ENCODE data around the gene MARK3.

Gene MARK3

DNA sequence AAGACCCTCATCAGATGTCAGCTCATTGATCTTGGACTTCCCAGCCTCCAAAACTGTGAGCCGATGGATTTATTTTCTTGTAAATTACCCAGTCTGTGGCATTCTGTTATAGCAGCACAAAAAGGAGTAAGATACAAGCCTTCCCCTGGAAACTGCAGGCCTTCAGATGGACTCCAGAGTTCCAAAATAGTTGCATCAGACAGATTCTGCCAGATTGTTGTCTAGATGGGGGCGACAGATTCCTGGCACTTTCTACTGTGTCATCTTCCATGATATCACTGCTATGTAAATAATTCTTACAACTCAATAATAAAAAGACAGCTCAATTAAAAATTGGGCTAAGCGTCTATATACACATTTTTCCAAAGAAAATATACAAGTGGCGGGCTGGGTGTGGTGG, 17.2 kb upstream of the MARK3 start:
- DNase-seq, result no peak

DNA sequence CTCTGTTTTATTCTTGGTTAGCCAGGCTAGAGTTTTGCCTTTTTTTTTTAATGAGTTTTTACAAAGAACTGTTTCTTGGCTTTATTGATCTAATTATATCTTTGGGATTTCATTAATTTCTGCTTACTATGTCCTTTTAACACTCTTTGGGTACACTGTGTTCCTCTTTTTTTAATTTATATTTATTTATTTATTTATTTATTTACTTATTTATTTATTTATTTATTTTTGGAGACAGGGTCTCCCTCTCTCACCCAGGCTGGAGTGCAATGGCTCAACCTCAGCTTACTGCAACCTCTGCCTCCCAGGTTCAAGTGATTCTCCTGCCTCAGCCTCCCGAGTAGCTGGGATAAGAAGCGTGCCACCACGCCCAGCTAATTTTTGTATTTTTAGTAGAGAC, 15.1 kb upstream of the MARK3 start:
- DNase-seq, result no peak

DNA sequence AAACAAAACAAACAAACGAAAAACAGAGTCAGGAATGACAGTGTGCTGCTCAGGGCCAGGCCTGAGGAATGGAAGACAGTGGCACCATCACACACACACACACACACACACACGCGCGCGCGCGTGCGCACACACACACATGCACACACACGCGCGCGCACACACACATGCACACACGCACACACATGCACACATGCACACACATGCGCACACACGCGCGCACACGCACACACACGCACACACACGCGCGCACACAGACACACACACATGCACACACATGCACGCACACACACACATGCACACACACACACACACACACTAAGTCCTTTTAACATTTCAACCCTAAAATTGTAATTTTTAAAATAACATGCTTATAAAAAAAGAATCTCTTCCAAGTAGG, 13.2 kb upstream of the MARK3 start:
- DNase-seq, result no peak

DNA sequence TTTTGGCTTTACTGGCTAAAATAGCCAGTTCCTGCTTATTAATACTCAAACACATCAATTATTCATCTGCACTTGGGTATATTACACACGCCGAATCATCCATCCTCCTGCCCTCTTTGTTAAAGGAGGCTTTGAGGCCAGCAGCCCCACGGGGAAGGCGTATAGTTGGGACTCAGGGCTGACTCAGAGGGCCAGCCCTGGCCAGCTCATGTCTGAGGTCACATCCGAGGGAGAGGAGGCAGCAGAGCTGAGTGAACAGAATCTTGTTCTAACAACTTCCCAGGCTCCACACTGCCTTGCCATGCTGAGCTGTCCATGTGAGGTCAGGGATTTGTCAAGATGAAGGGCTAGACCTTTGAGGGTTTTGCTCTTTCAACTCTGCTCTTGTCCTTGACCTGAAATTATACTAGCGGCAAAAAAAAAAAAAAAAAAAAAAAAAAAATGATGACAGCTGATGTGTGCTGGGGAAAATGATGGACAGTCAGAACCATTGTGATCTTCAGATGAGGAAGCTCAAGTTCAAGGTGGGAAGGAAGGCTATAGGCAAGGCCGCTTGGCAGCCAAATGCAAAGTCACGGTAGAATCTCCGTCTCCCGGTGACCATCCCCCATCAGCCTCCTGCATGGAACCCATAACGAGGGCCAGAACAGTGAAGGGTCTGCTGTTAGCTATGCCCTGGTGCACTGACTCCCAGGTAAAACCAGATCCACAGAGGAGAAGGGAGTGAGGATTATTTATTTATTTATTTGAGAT, 12.5 kb upstream of the MARK3 start:
- no peak for DNase-seq

DNA sequence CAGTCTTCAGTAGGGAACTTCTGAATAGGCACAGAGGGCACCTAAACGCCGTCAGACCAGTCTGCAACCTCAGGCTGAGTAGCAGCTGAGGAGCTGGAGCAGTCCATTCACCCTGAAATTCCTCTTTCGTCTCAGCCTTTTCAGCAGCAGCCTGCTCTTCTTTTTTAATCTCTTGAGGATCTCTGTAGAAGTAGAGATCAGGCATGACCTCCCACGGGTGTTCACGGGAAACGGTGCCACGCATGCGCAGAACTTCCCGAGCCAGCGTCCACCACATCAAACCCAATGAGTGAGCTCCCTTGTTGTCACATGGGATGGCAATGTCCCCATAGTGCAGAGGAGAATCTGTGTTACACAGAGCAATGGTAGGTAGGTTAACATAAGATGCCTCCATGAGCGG, 11.1 kb upstream of the MARK3 start:
- DNase-seq, result no peak

DNA sequence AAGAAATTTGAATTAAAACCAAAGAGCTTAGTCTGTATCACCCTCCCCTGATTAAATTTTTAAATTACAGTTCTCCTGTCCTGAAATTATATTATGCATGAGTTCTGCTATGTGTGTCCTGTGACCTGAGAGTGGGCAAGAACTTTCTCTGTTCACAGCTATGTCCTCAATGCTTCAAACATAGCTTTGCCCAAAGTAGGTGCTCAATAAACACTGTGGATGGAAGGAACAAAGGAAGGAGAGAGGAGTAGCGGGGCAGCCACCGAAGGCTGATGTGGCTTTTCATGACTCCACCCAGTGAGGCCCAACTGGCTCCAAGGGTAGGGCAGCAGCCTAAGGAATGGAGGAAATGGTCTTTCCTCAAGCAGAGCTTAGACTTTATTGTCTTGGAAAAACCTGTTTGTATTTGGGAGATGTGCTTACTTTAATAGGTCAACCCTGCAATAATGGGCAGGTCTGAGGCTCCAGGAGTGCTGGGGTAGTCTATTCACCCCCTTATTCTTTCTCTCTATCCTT, 7.6 kb upstream of the MARK3 start:
- no peak for DNase-seq

DNA sequence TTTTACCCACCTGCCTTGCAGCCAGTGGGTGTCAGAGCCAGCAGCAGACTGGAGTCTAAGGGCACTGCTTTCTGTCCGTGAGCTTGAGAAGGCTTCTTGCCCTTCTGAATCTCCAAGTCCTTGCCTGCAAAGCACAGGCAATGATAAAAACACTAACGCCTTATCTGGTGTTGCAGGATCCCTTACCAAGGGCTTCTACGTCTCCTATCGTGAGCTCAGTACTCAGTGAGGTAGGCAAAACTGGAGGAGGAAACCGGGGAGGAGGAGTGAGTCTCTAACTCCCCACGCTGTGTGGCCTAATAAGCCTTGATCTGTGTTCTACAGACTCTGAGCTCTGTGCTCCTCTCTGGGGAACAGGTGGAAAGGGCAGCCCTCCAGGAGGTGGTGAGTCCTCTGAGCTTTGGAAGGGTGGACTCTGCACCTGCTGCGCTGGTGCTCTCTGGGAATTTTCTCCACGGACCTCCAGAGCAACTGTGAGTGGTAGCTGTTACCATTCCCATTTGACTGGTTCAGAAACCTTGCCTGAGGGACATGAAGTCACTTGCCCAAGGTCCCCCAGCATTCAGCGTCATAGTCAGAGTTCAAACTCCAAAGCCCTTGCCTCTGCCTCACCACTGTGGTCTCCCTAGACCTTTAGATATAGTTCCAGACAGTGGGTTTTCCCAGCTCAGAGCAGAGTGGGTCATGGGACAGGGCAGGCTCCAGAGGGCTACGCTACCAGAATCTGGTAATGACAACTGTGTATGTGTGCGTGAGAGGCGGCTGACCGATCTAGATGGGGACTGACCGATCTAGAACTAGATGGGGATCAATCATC, 7.0 kb upstream of the MARK3 start:
- DNase-seq, result no peak

DNA sequence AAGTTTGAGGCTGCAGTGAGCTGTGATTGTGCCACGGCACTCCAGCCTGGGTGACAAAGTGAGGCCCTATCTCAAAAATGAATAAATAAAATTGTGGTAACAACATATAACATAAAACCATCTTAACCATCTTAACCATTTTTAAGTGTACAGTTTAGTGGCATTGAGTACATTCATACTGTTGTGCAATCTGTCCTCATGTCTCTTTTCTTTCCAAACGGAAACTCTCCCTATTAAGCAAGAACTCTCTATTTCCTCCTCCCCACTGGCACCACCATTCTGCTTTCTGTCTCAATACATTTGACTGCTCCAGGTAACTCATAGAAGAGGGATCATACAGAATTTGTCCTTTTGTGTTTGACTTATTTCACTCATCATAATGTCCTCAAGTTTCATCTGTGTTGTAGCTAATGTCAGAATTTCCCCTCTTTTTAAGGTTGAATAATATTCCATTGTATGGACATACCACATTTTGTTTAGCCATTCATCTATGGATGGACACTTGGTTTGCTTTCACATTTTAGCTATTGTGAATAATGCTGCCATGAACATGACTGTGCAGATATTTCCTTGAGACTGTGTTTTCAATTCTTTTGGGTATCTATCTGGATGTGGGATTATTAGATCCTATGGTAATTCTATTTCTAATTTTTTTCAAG, 4.4 kb upstream of the MARK3 start:
- DNase-seq, result no peak

DNA sequence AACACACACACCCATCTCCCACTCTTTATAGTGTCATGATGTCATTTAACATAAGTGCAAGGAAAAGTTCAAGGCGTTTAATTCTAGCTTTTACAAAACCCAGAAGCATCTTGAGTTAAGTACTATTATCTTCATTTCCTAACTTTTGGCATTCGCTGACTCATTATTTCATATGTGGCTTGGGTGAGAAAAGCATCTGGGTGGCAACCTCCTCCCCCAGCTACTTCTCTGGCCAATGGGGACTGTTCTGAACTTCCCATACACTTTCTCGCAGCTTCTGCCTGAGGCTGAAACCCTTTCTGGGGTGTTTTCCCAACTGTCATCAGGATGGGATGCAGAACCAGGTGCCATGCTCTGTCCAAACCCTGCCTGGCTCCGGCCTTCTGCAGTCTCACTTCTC, 2.8 kb upstream of the MARK3 start:
- DNase-seq, result no peak

DNA sequence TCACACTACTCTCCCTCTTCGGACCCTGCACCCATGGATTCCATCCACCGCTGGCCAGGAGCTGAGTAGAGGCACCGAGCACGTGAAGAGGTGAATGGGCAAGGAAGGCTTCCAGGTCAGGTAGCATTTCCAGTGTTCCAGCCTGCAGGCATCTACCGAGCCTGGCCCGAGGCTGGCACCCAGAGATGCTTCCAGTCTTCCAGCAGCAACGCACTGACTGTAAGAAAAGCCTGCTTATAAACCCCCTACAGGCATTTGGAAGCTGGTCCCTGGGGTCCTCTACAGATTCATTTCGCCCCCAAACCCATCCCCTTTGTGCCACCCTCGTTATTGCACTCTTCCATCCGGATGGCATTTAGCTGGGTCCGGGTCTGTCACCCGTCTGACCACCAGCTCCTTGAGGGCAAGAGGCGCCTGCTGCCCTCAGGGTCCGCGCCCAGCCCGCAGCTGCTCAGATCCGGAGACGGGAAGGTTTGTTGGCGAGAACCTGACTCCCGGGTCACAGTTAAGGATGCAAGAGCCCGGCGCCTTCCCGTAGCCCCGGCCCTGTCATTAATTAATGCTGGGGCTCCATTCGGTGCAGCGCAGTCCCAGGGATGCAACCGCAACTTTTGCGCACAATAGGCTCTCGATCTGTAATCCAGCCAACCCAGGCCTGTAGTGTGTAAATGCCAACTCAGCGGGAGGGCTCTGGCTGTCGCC, 614 bp upstream of the MARK3 start:
- no peak for DNase-seq

DNA sequence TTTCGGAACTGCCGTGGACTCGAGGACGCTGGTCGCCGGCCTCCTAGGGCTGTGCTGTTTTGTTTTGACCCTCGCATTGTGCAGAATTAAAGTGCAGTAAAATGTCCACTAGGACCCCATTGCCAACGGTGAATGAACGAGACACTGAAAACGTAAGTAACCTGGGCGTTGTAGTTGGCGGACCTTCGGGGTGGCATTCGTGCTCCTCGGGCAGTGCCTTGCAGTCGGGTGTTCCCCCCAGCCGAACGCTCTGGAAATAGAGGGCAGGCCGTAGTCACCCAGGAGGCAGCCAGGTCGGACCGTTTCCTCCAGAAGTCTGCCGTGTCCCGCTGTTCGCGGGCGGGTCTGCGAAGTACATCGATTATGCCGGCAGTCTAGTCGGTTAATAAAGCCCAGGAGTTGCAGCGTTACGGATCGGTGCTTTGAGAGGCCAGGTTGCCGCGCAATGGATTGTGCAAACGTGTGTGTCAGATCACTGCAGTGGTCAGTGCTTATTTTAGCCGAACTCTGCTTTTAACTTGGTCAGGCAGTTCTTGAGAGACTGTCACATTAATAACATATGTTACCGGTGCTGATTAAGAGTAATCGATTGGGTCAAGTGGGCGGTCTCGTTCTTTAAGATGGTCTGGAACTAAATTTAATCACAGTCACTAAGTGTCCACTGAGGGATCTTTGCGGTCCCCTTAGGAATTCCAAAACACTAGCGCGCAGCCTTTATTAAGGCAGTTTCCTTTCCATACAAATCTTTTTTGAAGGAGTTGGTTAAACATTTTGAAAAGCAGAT, 906 bp downstream of the MARK3 start:
- DNase-seq, result no peak

DNA sequence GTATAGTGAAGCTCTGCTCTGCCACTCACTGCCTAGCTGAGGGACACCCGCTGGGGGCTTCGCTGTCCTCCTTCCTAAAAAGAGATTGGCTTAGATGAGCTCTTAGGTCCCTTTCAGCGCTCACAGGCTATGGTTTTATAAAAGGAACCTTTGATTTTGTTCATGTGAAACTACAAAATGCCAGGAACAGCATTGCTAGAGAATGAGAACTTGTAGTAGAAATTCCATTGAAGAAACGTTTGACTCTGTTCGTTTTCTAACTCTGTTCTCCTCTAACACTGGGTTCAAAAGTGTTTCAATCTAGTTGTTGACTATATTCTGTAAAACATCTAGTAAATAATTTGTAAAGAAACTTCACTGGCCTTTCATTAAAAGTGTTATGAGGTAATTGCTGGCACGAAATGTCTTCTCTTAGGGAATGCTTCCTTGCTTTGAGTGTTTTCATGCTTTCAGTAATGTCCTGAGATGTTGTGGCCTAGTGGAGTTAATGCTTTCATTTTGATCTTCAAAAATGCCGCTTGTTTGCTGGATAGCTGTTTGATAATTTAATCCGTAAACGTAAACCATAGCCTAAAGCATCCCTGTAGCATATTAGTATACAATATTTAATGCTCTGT, 1.6 kb downstream of the MARK3 start:
- no peak for DNase-seq

DNA sequence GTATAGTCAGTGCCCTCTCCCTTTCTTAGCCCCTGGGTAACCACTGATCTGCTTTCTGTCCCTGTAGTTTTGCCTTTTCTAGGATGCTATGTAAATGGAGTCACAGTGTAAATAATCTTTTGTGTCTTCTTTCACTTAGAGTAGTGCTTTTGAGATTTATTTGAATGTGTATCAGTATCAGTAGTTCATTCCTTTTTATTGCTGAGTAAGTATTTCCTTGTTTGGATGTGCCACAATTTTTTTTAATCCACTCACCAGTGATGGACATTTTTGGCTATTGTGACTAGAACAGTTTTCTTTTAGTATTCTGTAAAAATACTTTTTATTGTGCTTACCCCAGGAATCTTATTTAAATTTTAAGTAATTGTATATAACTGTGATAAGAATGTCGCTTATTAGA, 3.4 kb downstream of the MARK3 start:
- DNase-seq, result no peak

DNA sequence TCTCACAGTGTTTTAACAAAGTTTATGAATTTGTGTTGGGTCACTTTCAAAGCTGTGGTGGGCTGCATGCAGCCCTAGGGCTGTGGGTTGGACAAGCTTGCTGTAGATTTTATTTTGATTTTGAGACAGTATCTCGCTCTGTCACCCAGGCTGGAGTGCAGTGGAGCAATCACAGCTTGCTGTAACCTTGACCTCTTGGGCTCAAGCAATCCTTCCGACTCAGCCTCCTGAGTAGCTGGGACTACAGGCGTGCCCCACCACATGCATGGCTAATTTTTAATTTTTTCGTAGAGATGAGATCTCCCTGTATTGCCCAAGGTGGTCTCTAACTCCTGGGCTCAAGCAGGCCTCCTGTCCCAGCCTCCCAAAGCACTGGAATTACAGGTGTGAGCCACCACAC, 5.4 kb downstream of the MARK3 start:
- no peak for DNase-seq

DNA sequence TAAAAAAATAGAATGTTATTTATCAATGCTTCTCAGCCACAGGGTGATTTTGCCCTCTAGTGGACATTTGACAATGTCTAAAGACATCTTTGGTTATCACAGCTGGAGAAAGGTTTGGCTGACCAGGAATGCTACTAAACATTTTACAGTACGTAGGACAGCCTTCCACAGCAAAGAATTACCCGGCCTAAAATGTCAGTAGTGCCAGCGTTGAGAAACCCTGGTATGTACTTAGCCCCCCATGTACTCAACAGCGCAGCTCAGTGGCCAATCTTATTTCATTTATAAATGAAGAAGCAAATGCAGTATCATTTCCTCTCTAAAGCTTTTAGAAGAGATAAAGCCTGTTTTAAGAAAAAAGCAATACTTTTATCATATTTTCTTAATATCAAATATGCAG, 5.8 kb downstream of the MARK3 start:
- DNase-seq, result no peak

DNA sequence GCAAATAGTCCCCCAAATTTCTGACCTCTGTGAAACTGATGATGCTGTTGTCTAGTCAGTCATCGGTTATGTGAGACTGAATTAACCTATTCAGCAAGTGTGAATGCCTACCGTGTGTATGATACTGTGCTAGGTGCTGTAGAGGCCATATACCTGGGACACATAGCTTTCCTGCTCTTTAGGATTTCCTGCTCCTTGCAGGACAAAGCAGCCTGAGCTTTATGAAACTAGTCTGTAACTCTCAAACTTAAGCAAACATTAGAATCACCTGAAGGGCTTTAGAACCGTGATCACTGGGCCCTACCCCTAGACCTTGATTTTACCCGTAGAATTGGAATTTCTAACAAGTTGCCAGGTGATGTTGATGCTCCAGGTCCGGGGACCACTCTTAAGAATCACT, 6.9 kb downstream of the MARK3 start:
- no peak for DNase-seq

DNA sequence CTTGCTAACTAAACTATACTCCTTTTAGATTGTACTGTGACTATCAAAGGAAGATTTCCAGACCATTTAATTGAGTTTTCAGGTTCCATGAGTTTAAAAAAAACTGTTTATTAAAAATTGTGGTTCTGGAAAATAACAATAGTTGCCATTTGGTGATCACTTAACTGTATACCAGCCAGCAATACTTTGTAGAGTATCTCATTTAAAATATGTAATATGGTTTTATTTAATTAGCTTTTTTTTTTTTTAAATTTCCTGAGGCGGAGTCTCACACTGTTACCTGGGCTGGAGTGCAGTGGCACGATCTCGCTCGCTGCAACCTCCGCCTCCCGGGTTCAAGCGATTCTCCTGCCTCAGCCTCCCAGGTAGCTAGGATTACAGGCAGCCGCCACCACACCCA, 7.4 kb downstream of the MARK3 start:
- no peak for DNase-seq

DNA sequence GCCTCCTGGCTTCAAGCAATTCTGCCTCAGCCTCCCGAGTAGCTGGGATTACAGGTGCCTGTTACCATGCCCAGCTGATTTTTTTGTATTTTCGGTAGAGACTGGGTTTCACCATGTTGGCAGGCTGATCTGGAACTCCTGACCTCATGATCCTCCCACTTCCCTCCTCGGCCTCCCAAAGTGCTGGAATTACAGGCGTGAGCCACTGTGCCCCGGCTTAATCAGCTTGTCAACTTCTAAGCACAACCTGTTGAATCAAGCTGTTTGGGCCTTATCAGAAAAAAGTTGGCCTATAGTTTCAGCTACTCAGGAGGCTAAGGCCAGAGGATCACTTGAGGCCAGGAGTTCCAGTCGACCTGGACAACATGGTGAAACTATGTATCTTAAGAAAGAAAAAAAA, 7.9 kb downstream of the MARK3 start:
- DNase-seq, result no peak

DNA sequence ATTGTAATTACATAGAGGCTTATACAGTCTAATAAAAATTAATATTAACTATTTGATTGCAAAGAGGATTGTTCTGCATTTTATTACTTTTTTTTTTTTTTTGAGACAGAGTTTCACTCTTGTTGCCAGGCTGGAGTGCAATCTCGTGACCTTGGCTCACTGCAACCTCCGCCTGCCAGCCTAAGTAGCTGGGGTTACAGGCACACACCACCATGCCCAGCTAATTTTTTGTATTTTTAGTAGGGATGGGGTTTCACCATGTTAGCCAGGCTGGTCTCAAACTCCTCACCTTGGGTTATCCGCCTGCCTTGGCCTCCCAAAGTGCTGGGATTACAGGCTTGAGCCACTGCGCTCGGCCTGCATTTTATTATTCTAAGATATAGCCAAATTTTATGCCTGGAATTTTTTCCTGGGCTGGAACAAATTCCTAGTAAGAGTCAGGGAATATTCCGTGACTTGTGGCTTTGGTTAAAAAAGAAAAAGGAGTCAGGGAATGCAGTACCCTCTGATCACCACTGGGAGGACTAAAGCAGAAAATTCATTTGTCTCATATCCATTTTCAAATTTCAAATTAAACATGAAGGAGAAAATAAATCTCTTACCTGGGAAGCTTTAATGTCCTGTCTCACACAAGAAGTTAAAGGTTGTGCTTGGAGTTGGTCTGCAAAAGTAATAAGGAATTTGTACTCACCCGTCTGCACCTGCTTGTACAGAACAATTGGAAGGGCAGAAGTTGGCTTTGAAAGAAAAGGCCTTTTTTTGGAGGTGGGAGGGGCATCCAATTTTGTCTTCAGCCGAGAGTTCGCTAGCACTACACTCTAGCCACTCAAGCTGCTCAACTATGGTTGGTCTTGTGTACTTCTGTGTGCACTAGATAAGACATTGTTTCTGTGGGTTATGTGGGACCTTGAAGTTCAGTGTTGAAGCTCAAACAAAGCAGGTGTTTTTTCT, 8.7 kb downstream of the MARK3 start:
- DNase-seq, result no peak

DNA sequence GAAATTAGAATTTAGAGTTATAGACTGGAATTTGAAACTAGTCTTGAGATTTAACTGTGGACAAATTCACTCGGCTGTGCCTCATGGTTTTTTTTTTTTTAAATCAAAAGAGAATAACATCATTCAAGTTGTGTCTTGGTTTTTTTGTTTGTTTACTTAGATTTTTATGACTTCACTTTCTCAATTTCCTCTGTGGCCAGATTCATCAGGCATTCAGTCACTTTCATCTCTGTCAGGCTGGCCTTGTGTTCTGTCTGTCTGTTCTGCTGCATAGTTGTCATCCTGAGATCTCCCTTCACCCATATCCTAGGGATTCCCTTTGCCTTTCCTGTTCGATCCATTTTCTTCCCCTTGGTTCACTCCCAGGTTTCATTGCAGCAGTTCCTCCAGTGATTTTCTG, 10.0 kb downstream of the MARK3 start:
- DNase-seq, result no peak

DNA sequence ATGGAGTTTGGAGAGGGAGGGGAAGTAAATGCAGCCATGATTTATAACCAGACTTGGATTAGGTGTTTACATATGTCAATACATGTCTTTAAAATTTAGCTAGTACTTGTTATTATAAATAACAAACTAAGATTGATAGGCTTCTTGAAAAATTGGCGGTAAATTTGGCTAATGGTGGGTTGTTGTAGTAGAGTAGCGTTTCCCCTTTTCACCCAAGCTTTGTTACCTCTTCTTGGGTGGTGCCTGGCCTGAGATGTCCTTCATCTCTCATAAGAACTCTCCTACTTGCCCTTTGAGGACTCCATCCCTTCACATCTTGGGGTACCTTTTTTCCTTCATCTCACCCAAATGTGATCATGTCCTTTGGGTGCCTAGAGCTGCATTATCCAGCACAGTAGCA, 11.2 kb downstream of the MARK3 start:
- DNase-seq, result no peak

Measured in NCI-H187 (cell line).